Measurements from ENCODE around the gene ACR. TPM values are rescaled to one million over a fixed set of nuclear protein-coding genes. Genes with fewer than 3 reads are reported as not detected.

Gene ACR
- total and polyA plus RNA-seq, 2 of the 4 experiments (the other 2 are of a cell fraction) = not detected

GRCh38 chr22:50699756-50700386 lies 38.1 kb upstream of the ACR start:
- H3K9me1 ChIP-seq (ENCODE audit: insufficient read depth, low read length) = peaks cover 4% of the 10 kb centered on the region; the same call in 1 of the 2 replicates
- H3K36me3 ChIP-seq (ENCODE audit: control insufficient read depth, insufficient read depth, low read length) = peaks cover 2% of the 10 kb centered on the region; the same call in 1 of the 2 replicates
- H3K4me2 ChIP-seq (ENCODE audit: low read depth, low read length) = no peak overlapping the region
- no peak overlapping the region for H3K23ac ChIP-seq (ENCODE audit: low read depth, low read length)
- peaks cover 7 to 17% of the 10 kb centered on the region in 2 experiments; a peak in 3 of 4 replicates for H3K79me1 ChIP-seq (ENCODE audit: low read depth in 1 of 2, low read length in 2 of 2)
- no peak overlapping the region for H3K4me3 ChIP-seq (ENCODE audit: insufficient read depth, low read depth, low read length)
- no peak overlapping the region for H4K91ac ChIP-seq (ENCODE audit: insufficient read depth, low read depth, low read length)
- no peak overlapping the region for H2BK15ac ChIP-seq (ENCODE audit: low read depth, low read length)
- H3K27me3 ChIP-seq (ENCODE audit: control insufficient read depth, insufficient read depth, low read length) = peaks cover 8% of the 10 kb centered on the region
- no peak overlapping the region for H2BK120ac ChIP-seq (ENCODE audit: low read depth, low read length)
- peaks cover 4% of the 10 kb centered on the region for H3K4me1 ChIP-seq (ENCODE audit: control insufficient read depth, insufficient read depth, low read length)
- BruUV-seq (replicated peaks) = no TSS peak
- no peak overlapping the region for H3K9ac ChIP-seq (ENCODE audit: low read depth, low read length)
- no peak overlapping the region for H3K18ac ChIP-seq (ENCODE audit: low read depth, low read length)
- no peak overlapping the region for H3K27ac ChIP-seq (ENCODE audit: insufficient read depth, low read length)
- intact Hi-C loops (cut with micrococcal nuclease) (no loop called here), in situ Hi-C loops (cut with MboI; ENCODE audit: low sequenced_read_pairs) (no loop called here), dilution Hi-C loops (cut with HindIII; ENCODE audit: low sequenced_read_pairs, unreplicated experiment) (no loop called here)
- H2AK9ac ChIP-seq (replicated peaks; ENCODE audit: low read depth, low read length, poor library complexity) = no peak overlapping the region
- H3K14ac ChIP-seq (replicated peaks; ENCODE audit: low read depth, low read length) = no peak overlapping the region
- H2AK5ac ChIP-seq (ENCODE audit: low read depth, low read length) = no peak overlapping the region
- H3K9me3 ChIP-seq (ENCODE audit: control insufficient read depth, insufficient read depth, low read length) = no peaks in the 10 kb centered on the region
- no peak overlapping the region for H3K56ac ChIP-seq (ENCODE audit: extremely low read depth, insufficient read depth, low read length)
- no peak overlapping the region for H4K8ac ChIP-seq (ENCODE audit: low read depth in 2 of 2, low read length in 2 of 2)
- WGBS, 2 experiments (ENCODE audit: extremely low coverage in 2 of 2, insufficient read length in 1 of 2) = 93% methylated on average over 7 of the region's 15 CpGs; no CpG with 5 or more reads in 1 of the 2 experiments
- H2BK20ac ChIP-seq (ENCODE audit: low read depth, low read length) = no peak overlapping the region
- H3K4ac ChIP-seq (ENCODE audit: low read depth, low read length) = no peak overlapping the region
- ChIA-PET POLR2A (ENCODE audit: unreplicated experiment) (no interaction called here), CTCF (no interaction called here)
- DNase-seq (no peak), ATAC-seq (ENCODE audit: low read depth) (no peak)
- peaks cover 15% of the 10 kb centered on the region for H4K20me1 ChIP-seq (ENCODE audit: insufficient read depth, low read length)
- H2BK5ac ChIP-seq (ENCODE audit: low read depth, low read length, poor library complexity, severe bottlenecking) = no peak overlapping the region
- H2AFZ ChIP-seq (replicated peaks; ENCODE audit: low read length, poor library complexity) = no peak overlapping the region
- no peak for TF ChIP-seq CTCF (conservative IDR thresholded peaks at IDR 0.05; ENCODE audit: low read depth, low read length)
- no peak for TF ChIP-seq RCOR1 (IDR thresholded peaks at IDR 0.05; ENCODE audit: insufficient replicate concordance, low read length)
- TF ChIP-seq SMC3 (IDR thresholded peaks at IDR 0.05; ENCODE audit: low read depth, low read length) = no peak
- TF ChIP-seq FOS (IDR thresholded peaks at IDR 0.05; ENCODE audit: low read depth, low read length) = no peak
- TF ChIP-seq NFE2L2 (IDR thresholded peaks at IDR 0.05; ENCODE audit: low read depth, low read length) = no peak
- no peak for TF ChIP-seq MAZ (IDR thresholded peaks at IDR 0.05; ENCODE audit: borderline replicate concordance, low read depth, low read length)
- TF ChIP-seq RFX5 (IDR thresholded peaks at IDR 0.05; ENCODE audit: low read depth, low read length) = no peak
- no peak for TF ChIP-seq CHD1 (IDR thresholded peaks at IDR 0.05; ENCODE audit: low read depth, low read length)
- TF ChIP-seq RAD21 (IDR thresholded peaks at IDR 0.05; ENCODE audit: low read length) = no peak
- TF ChIP-seq CEBPB (IDR thresholded peaks at IDR 0.05; ENCODE audit: low read depth, low read length) = no peak
- no peak for TF ChIP-seq POLR2A (IDR thresholded peaks at IDR 0.05; ENCODE audit: low read depth, low read length)
- TF ChIP-seq ELK1 (IDR thresholded peaks at IDR 0.05; ENCODE audit: borderline replicate concordance, low read depth, low read length) = no peak
- no peak for TF ChIP-seq MAFK (IDR thresholded peaks at IDR 0.05; ENCODE audit: low read depth, low read length)
- H4K5ac ChIP-seq (ENCODE audit: low read depth, low read length) = no peak overlapping the region

Data from IMR-90 (cell line).